Fibroblast of villous mesenchyme (primary cell): ENCODE data around the gene UBE4B. TPM values are rescaled to one million over a fixed set of nuclear protein-coding genes. Genes with fewer than 3 reads are reported as not detected.
"Not testable (repeated sequence)": the region's sequence is repeated elsewhere in the genome, so short reads cannot be mapped to it uniquely, and the experiment has no call there.

Experiments
- DNase-seq: peaks from one replicate; pipeline ENCODE4 v3.0.0-alpha.2; 2010; ENCODE audit warnings: low read depth
- H3K4me3 ChIP-seq: 2 replicates; pipeline ENCODE4 v1.5.1; 2011; ENCODE audit warnings: low read depth, mild to moderate bottlenecking, low read length
- total RNA-seq: library from RNA; depleted of rRNA; stranded (reverse); fragments of >200 nt; gene quantifications from 2 replicates; pipeline ENCODE4 v1.2.3, GENCODE V29; 2012
- TF ChIP-seq, protein P1 (sequence below): IDR thresholded peaks from 2 replicates; pipeline ENCODE4 v1.5.1; 2012; ENCODE audit warnings: low read depth, mild to moderate bottlenecking, low read length; ENCODE audit not compliant: insufficient read depth

UBE4B gene
- total RNA-seq, 1 donor: 47.9 TPM

DNA sequence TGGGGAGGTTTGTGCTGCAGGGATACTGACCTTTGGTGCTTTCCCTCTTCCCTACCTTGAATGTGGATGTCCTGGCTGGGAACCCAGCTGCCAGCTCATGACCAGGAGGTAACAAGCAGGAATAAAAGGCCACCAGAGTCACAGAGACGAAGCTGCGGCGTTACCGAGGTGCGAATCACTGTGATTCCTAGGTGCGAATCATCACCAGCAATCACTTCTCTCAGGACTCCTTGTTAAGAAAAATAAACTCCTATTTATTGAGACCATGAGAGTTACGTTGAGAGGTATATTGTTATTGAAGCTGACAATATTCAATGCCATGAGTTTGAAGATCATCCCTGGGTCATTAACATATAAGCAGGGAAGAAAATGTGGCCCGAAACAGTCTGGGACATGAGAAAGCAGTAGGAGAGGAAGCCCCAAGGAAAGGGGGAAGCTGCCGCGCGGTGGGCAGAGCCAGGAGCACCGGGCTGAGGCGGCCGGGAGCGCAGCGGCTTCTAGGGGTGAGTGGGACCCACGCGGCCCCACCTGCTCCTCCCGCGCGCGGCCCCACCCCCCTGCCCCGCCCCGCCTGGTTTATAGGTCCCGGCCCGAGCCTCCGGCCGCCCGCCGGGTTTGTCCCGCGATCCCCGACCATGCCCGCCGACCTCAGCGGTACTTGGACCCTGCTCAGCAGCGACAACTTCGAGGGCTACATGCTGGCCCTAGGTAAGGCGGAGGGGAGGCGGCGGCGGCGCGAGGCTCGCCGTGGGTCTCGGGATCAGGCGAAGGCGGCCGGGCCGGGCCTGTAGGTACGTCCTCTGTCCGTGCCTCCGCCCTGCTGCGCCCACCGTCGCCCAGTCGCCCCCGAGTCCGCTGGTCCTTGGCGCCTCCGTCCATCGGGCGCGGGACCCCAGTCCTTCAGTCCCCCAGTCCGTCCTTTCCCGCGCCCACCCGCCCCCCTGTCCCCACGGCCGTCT is 35.9 kb upstream of the UBE4B start, which contains the start of gene RBP7:
Gene RBP7 (plus strand): TSS at position 605 of the 959 bp plus-strand sequence. CDS start 31 bp downstream, at position 636.
- TF ChIP-seq, protein P1, sequence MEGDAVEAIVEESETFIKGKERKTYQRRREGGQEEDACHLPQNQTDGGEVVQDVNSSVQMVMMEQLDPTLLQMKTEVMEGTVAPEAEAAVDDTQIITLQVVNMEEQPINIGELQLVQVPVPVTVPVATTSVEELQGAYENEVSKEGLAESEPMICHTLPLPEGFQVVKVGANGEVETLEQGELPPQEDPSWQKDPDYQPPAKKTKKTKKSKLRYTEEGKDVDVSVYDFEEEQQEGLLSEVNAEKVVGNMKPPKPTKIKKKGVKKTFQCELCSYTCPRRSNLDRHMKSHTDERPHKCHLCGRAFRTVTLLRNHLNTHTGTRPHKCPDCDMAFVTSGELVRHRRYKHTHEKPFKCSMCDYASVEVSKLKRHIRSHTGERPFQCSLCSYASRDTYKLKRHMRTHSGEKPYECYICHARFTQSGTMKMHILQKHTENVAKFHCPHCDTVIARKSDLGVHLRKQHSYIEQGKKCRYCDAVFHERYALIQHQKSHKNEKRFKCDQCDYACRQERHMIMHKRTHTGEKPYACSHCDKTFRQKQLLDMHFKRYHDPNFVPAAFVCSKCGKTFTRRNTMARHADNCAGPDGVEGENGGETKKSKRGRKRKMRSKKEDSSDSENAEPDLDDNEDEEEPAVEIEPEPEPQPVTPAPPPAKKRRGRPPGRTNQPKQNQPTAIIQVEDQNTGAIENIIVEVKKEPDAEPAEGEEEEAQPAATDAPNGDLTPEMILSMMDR: no peak
- H3K4me3 ChIP-seq: peak within 1 kb of the TSS; percentile 45
- DNase-seq: no peak

DNA sequence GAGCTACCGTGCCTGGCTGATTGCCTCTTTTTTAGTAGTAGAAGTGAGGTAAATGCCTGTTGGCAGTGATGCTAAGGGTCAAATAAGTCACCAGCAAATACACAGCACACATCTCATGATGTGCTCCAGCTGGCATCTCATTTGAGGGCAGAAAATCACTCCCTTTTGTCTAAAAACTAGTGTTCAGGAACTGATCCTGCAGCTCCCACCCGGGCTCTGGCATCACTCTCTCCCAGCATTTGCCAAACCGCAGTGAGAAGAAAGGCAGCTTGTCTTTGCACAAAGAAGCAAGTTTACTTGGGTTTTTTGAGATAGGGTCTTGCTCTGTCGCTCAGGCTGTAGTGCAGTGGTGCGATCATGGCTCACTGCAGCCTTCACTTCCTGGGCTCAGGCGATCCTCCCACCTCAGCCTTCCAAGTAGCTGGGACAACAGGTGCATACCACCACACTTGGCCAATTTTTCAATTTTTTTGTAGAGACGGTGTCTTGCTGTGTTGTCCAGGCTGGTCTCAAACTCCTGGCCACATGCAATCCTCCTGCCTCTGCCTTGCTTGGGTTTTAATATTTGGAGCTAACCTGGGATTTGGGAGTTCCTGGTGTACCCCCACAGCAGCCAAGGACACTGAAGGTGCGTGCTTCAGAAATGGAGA is 31.6 kb upstream of the UBE4B start:
- no peak overlapping the region for H3K4me3 ChIP-seq
- DNase-seq: no peak
- TF ChIP-seq, protein P1: no peak

DNA sequence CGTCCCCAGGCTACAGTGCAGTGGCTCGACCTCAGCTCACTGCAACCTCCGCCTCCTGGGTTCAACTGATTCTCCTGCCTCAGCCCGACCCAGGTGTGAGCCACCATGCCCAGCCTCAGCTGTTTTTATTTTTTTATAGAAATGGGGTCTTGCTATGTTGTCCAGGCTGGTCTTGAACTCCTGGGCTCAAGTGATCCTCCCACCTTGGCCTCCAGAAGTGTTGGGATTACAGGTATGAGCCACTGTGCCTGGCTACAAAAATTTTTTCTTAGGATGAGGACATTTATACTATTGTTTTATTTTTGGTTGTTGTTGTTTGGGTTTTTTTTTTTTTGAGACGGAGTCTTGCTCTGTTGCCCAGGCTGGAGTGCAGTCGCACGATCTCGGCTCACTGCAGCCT is 27.5 kb upstream of the UBE4B start:
- not testable (repeated sequence) for DNase-seq, H3K4me3 ChIP-seq

DNA sequence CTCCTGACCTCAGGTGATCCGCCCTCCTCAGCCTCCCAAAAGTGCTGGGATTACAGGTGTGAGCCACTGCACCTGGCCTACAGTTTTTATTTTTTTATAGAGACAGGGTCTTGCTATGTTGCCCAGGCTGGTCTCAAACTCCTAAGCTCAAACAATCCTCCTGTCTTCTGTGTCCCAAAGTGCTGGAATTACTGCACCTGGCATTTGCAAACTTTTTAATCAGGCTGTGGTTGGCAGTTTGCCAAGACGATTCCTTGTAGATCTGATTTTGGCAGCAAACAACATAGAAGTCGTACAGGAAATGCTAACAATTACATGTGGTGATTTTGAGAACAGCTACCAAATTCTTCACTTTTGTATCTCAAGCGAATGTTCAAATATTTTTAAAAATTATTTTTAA is 25.6 kb upstream of the UBE4B start:
- no peak overlapping the region for H3K4me3 ChIP-seq
- TF ChIP-seq, protein P1: no peak
- no peak for DNase-seq

DNA sequence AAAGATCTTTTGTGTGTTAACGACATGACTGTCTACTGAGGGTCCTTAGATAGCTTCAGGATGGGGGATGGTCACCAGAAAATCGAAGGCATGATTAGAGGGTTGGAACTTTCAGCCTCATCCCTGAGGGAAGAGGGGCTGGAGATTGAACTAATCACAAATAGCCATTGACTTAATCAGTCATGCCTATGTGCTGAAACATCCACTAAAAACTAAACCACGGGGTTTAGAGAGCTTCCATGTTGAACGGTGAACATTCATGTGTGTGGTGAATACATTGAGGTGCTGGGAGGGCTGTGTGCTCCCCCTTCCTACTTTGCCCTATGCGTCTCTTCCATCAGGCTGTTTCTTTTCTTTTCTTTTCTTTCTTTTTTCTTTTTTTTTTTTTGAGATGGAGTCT is 18.7 kb upstream of the UBE4B start:
- no peak for DNase-seq
- no peak overlapping the region for H3K4me3 ChIP-seq
- TF ChIP-seq, protein P1: no peak

DNA sequence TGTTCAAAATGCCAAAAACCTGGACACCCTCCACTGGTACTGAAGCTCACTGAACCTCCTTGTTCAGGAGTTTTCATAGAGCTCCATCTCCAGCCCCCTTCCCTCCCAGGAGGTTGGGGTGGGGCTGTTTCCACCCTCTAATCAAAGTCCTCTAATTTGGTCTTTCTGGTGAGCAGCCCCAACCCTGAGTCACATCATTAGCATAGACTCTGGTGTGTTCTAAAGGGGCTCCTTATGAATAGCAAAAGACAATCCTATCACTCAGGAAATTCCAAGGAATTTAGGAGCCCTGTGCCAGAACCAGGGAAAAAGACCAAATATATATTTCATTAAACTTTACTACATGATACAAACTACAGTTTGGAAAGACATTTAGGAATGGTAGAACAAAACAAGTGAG is 13.2 kb upstream of the UBE4B start:
- no peak for DNase-seq

DNA sequence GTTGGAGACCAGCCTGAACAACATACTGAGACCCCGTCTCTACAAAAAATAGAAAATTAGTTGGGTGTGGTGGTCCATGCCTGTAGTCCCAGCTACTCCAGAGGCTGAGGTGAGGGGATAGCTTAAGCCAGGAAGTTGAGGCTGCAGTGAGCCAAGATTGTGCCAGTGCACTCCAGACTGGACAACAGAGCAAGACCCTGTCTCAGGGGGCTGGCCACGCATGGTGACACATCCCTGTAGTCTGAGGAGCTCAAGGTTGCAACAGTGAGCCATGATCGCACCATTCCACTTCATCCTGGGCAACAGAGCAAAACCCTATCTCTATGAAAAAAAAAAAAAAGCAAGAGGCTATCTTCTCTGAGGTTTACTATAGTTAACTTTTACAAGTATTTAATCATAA is 12.7 kb upstream of the UBE4B start:
- DNase-seq: no peak
- TF ChIP-seq, protein P1: no peak
- no peak overlapping the region for H3K4me3 ChIP-seq

More for the DNA sequence above, 13.2 kb upstream of the UBE4B start:
- H3K4me3 ChIP-seq: no peak overlapping the region
- TF ChIP-seq, protein P1: no peak

DNA sequence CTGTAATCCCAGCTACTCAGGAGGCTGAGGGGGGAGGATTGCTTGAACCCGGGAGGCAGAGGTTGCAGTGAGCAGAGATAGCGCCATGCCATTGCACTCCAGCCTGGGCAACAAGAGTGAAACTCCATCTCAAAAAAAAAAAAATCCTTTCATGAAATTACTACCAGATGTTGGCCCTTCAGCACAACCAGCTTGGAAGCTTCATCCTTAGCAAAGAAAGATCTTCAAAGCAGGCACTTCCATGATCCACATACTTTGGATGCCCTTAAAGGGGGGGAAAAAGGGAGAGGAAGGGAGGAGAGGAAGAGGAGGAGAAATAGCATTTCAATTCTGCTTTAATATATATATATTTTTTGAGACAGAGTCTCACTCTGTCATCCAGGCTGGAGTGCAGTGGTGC is 12.1 kb upstream of the UBE4B start:
- H3K4me3 ChIP-seq, DNase-seq: not testable (repeated sequence)

DNA sequence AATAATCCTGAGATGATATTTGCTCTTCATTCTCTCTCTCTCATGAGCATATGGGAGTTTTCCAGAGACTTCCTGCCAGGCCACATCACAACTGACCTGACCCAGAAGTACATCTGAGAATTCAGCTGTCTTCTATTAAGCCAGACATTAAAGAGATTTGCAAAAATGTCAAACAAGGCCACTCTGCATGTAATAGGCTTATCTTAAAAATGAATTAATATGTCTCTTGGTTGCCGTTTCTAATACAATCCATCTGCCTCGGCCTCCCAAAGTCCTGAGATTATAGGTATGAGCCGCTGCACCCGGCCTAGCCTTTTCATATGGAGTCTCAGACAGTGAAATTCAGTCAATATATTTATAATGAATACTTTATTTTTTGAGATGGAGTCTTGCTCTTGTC is 10.8 kb upstream of the UBE4B start:
- H3K4me3 ChIP-seq, DNase-seq: not testable (repeated sequence)
